ENCODE measurements around the gene CDH4.

GRCh38 chr20:61775423-61775822, 523.4 kb downstream of the CDH4 start:
- TF ChIP-seq HNRNPL (IDR thresholded peaks at IDR 0.05; ENCODE audit: low read depth, low read length), result no peak
- TF ChIP-seq NCOA4 (IDR thresholded peaks at IDR 0.05; ENCODE audit: partially characterized antibody), result no peak
- TF ChIP-seq FOXJ2 (tag; IDR thresholded peaks at IDR 0.05), result no peak
- no peak for TF ChIP-seq STAT5B (CRISPR knock-in tag; IDR thresholded peaks at IDR 0.05)
